Spinal cord (tissue), 10 donors: ENCODE data around the gene CBX8. TPM values are rescaled to one million over a fixed set of nuclear protein-coding genes. Genes with fewer than 3 reads are reported as not detected.

Experiments used
- DNase-seq, 6 donors: peaks; one replicate each; pipeline versions ENCODE4 v3.0.0 to v3.0.0-alpha.2; 2013 to 2015; ENCODE audit warnings: low spot score in 6 of 6, low read depth in 4 of 6
- H3K27ac ChIP-seq: one replicate; pipeline ENCODE4 v1.5.1; 2013; ENCODE audit warnings: low read depth, low read length, control low read depth
- H3K27me3 ChIP-seq: one replicate; pipeline ENCODE4 v1.6.1; 2013; ENCODE audit warnings: low read length; ENCODE audit not compliant: control insufficient read depth, insufficient read depth
- H3K36me3 ChIP-seq: one replicate; pipeline ENCODE4 v1.6.1; 2013; ENCODE audit warnings: low read length; ENCODE audit not compliant: control insufficient read depth, insufficient read depth
- H3K4me1 ChIP-seq: one replicate; pipeline ENCODE4 v1.6.1; 2013; ENCODE audit warnings: low read length; ENCODE audit not compliant: control insufficient read depth, insufficient read depth
- H3K4me3 ChIP-seq: one replicate; pipeline ENCODE4 v1.5.1; 2013; ENCODE audit warnings: low read depth, low read length, control low read depth
- H3K9me3 ChIP-seq: one replicate; pipeline ENCODE4 v1.6.1; 2013; ENCODE audit warnings: low read length; ENCODE audit not compliant: control insufficient read depth, insufficient read depth
- WGBS: methylation state at CpG from one replicate; pipeline ENCODE4 v1.1.5; 2013; ENCODE audit warnings: missing lambda C conversion rate; ENCODE audit not compliant: insufficient coverage; 5-methylcytosine and 5-hydroxymethylcytosine counted together
- polyA plus RNA-seq, 2 donors: library from polyadenylated mRNA; unstranded; fragments of 120-200 nt; gene quantifications; one replicate each; pipeline ENCODE4 v1.2.1, GENCODE V29; 2013; ENCODE audit not compliant: insufficient read length in 2 of 2
- total RNA-seq, 2 donors: library from RNA; depleted of rRNA in 1 of 2; stranded (reverse); fragments of 120-200 nt in 1 of 2; fragments of >200 nt in 1 of 2; gene quantifications; one replicate each; pipeline versions ENCODE4 v1.2.3 to v1.2.4, GENCODE V29; 2013 to 2014
- donor health status: healthy.

The CBX8 gene
- total and polyA plus RNA-seq, 4 donors = 3.6 to 14.4 (median 11.5) TPM

- Histone ChIP-seq H3K4me1 (peaks cover 30% of the 10 kb centered on the region), H3K27ac (no peak overlapping the region), H3K36me3 (peaks cover 38% of the 10 kb centered on the region), H3K9me3 (no peaks in the 10 kb centered on the region), H3K27me3 (peaks cover 48% of the 10 kb centered on the region), H3K4me3 (no peak overlapping the region)
- WGBS = 84% methylated on average over 5 of the region's 12 CpGs
- DNase-seq = no peak
These were observed 9.8 kb downstream of the CBX8 start for GRCh38 chr17:79786930-79787643.

GRCh38 chr17:79785900-79786810 lies 10.7 kb downstream of the CBX8 start:
- no peak overlapping the region for H3K27ac ChIP-seq
- peak in 1 of 6 donors; percentile 1 for DNase-seq
- H3K27me3 ChIP-seq = peaks cover 39% of the 10 kb centered on the region
- H3K9me3 ChIP-seq = no peaks in the 10 kb centered on the region
- H3K4me3 ChIP-seq = no peak overlapping the region
- H3K4me1 ChIP-seq = peaks cover 25% of the 10 kb centered on the region
- peaks cover 45% of the 10 kb centered on the region for H3K36me3 ChIP-seq
- 84% methylated on average over 15 of the region's 15 CpGs for WGBS

- WGBS = 92% methylated on average over 15 of the region's 17 CpGs
- H3K4me1 ChIP-seq = peaks cover 18% of the 10 kb centered on the region
These were observed 11.6 kb downstream of the CBX8 start for GRCh38 chr17:79785017-79785899.

GRCh38 chr17:79784353-79785016 lies 12.4 kb downstream of the CBX8 start:
- Histone ChIP-seq H3K36me3 (peaks cover 51% of the 10 kb centered on the region), H3K27ac (no peak overlapping the region), H3K4me3 (no peak overlapping the region), H3K9me3 (no peaks in the 10 kb centered on the region), H3K4me1 (peaks cover 10% of the 10 kb centered on the region), H3K27me3 (peaks cover 22% of the 10 kb centered on the region)
- no peak for DNase-seq
- WGBS = 94% methylated on average over 31 of the region's 31 CpGs

More at GRCh38 chr17:79785017-79785899, 11.6 kb downstream of the CBX8 start:
- no peaks in the 10 kb centered on the region for H3K9me3 ChIP-seq
- no peak overlapping the region for H3K27ac ChIP-seq
- H3K36me3 ChIP-seq = peaks cover 51% of the 10 kb centered on the region
- H3K27me3 ChIP-seq = peaks cover 30% of the 10 kb centered on the region
- H3K4me3 ChIP-seq = no peak overlapping the region
- no peak for DNase-seq

- Histone ChIP-seq H3K36me3 (peaks cover 56% of the 10 kb centered on the region), H3K9me3 (no peaks in the 10 kb centered on the region), H3K4me3 (no peak overlapping the region), H3K4me1 (peaks cover 12% of the 10 kb centered on the region), H3K27ac (no peak overlapping the region), H3K27me3 (peaks cover 17% of the 10 kb centered on the region)
- DNase-seq = no peak
- 94% methylated on average over 18 of the region's 18 CpGs for WGBS
These were observed 13.0 kb downstream of the CBX8 start for GRCh38 chr17:79783891-79784290.

GRCh38 chr17:79781736-79782575 lies 14.9 kb downstream of the CBX8 start:
- DNase-seq = no peak
- Histone ChIP-seq H3K36me3 (peaks cover 55% of the 10 kb centered on the region), H3K27me3 (peaks cover 5% of the 10 kb centered on the region), H3K4me3 (no peak overlapping the region), H3K9me3 (no peaks in the 10 kb centered on the region), H3K4me1 (peaks cover 23% of the 10 kb centered on the region), H3K27ac (no peak overlapping the region)
- 82% methylated on average over 20 of the region's 27 CpGs for WGBS

GRCh38 chr17:79781012-79781650 lies 15.7 kb downstream of the CBX8 start:
- Histone ChIP-seq H3K9me3 (no peaks in the 10 kb centered on the region), H3K27me3 (peaks cover 4% of the 10 kb centered on the region), H3K4me1 (peaks cover 24% of the 10 kb centered on the region), H3K4me3 (no peak overlapping the region), H3K36me3 (peaks cover 49% of the 10 kb centered on the region), H3K27ac (no peak overlapping the region)
- 76% methylated on average over 8 of the region's 12 CpGs for WGBS
- DNase-seq = no peak

GRCh38 chr17:79779661-79780365 lies 17.1 kb downstream of the CBX8 start:
- Histone ChIP-seq H3K9me3 (no peaks in the 10 kb centered on the region), H3K27ac (no peak overlapping the region), H3K27me3 (peaks cover 6% of the 10 kb centered on the region), H3K4me3 (peak overlapping the region; percentile 57), H3K4me1 (peaks cover 24% of the 10 kb centered on the region), H3K36me3 (peaks cover 36% of the 10 kb centered on the region)
- DNase-seq = no peak
- WGBS = 94% methylated on average over 10 of the region's 10 CpGs
